Upper lobe of left lung (tissue), 6 donors: ENCODE measurements around the gene SP140. TPM values are rescaled to one million over a fixed set of nuclear protein-coding genes. Genes with fewer than 3 reads are reported as not detected.
"Not testable (repeated sequence)": the region's sequence is repeated elsewhere in the genome, so short reads cannot be mapped to it uniquely, and the experiment has no call there.

ENCODE experiments used
- ATAC-seq, 2 donors: fragments of 200-7000 bp; cut with Tn5 transposase; one replicate each; pipeline ENCODE4 v1.9.1; 2022; ENCODE audit warnings: mild to moderate bottlenecking in 2 of 2, moderate library complexity in 2 of 2; ENCODE audit not compliant: low FRiP score in 2 of 2
- DNase-seq, 2 donors: peaks; one replicate each; pipeline ENCODE4 v3.0.0-alpha.2; 2019 to 2020
- H3K27ac ChIP-seq, 4 donors: fragments of 200-600 bp; sonication (generic); one replicate each; pipeline ENCODE4 v1.5.1; 2016 to 2019
- H3K27me3 ChIP-seq, 4 donors: fragments of 200-600 bp; sonication (generic); one replicate each; pipeline ENCODE4 v1.5.1; 2017 to 2019
- H3K36me3 ChIP-seq, 4 donors: fragments of 200-600 bp; sonication (generic); one replicate each; pipeline ENCODE4 v1.5.1; 2016 to 2019
- H3K4me1 ChIP-seq, 4 donors: fragments of 200-600 bp; sonication (generic); one replicate each; pipeline ENCODE4 v1.5.1; 2018 to 2019
- H3K4me3 ChIP-seq, 4 donors: fragments of 200-600 bp; sonication (generic); one replicate each; pipeline ENCODE4 v1.5.1; 2017 to 2019; ENCODE audit warnings: mild to moderate bottlenecking in 2 of 4, moderate library complexity in 1 of 4
- H3K9me3 ChIP-seq, 4 donors: fragments of 200-600 bp; sonication (generic); one replicate each; pipeline ENCODE4 v1.5.1; 2018 to 2019
- CTCF ChIP-seq, 6 experiments: fragments of 450-650 bp in 4 of 6; fragments of 200-600 bp in 2 of 6; sonication (generic) in 2 of 6; IDR thresholded peaks; one replicate each; pipeline ENCODE4 v1.5.1; 2016 to 2019; ENCODE audit warnings: antibody characterized with exemption in 6 of 6
- EP300 ChIP-seq, 4 donors: sonication (generic); formaldehyde crosslinking; IDR thresholded peaks; one replicate each; pipeline ENCODE4 v1.5.1; 2017; ENCODE audit warnings: antibody characterized with exemption in 4 of 4, control low read depth in 2 of 4
- POLR2A ChIP-seq, 4 donors: fragments of 450-650 bp; IDR thresholded peaks; one replicate each; pipeline ENCODE4 v1.5.1; 2016 to 2017; ENCODE audit warnings: antibody characterized with exemption in 4 of 4, mild to moderate bottlenecking in 2 of 4
- POLR2AphosphoS5 ChIP-seq, 2 donors: sonication (generic); formaldehyde crosslinking; IDR thresholded peaks; one replicate each; pipeline ENCODE4 v1.5.1; 2017; ENCODE audit warnings: antibody characterized with exemption in 2 of 2
- WGBS, 2 donors: methylation state at CpG; one replicate each; pipeline ENCODE4 v1.1.5; 2017 to 2018; 5-methylcytosine and 5-hydroxymethylcytosine counted together
- total RNA-seq, 6 donors: library from RNA; depleted of rRNA in 4 of 6; stranded (reverse); fragments of >200 nt in 4 of 6; gene quantifications; one replicate each; pipeline versions ENCODE4 v1.1.0 to v1.2.1, GENCODE V29; 2016 to 2021
- donor health status: DM: no; HTN: no; CAD: no; lungs with moderate emphysema.
- donor health status: DM: no; HTN: yes; CAD: no; lungs with severe emphysema.

Gene SP140
- total RNA-seq, 6 donors from 2014 or later, result 5.1 to 15.7 (median 9.7) TPM

- Histone ChIP-seq H3K9me3 (no peaks in the 10 kb centered on the region), H3K27ac (peak overlapping the region in 1 of 4 donors; percentile 21), H3K4me1 (peaks cover 0 to 16% (median 7%) of the 10 kb centered on the region in 4 donors), H3K36me3 (peaks cover 0 to 8% (median 0%) of the 10 kb centered on the region in 4 donors), H3K4me3 (no peak overlapping the region), H3K27me3 (no peaks in the 10 kb centered on the region)
- 23 to 32% methylated on average over 3 of the region's 3 CpGs for WGBS, 2 donors
- ATAC-seq (no peak), DNase-seq (no peak)
- TF ChIP-seq EP300 (IDR thresholded peaks at IDR 0.05), result no peak
- no peak for TF ChIP-seq POLR2AphosphoS5 (IDR thresholded peaks at IDR 0.05)
- TF ChIP-seq POLR2A (IDR thresholded peaks at IDR 0.05), result no peak
- no peak for TF ChIP-seq CTCF (IDR thresholded peaks at IDR 0.05)
Measured at GRCh38 chr2:230335461-230335863, 109.9 kb downstream of the SP140 start.

GRCh38 chr2:230335864-230336506, 110.4 kb downstream of the SP140 start:
- peaks cover 0 to 12% (median 3%) of the 10 kb centered on the region in 4 donors for H3K4me1 ChIP-seq
- no peak overlapping the region for H3K4me3 ChIP-seq
- ATAC-seq, result no peak
- no peaks in the 10 kb centered on the region for H3K9me3 ChIP-seq
- no peaks in the 10 kb centered on the region for H3K27me3 ChIP-seq
- WGBS, 2 donors, result 67 to 73% methylated on average over 3 of the region's 3 CpGs
- H3K36me3 ChIP-seq, result peaks cover 0 to 8% (median 0%) of the 10 kb centered on the region in 4 donors
- peak overlapping the region in 1 of 4 donors; percentile 21 for H3K27ac ChIP-seq
- TF ChIP-seq POLR2AphosphoS5 (IDR thresholded peaks at IDR 0.05) (no peak), CTCF (IDR thresholded peaks at IDR 0.05) (no peak), EP300 (IDR thresholded peaks at IDR 0.05) (no peak), POLR2A (IDR thresholded peaks at IDR 0.05) (no peak)
- no peak for DNase-seq

GRCh38 chr2:230341936-230342528, 116.5 kb downstream of the SP140 start:
- H3K9me3 ChIP-seq, H3K36me3 ChIP-seq, H3K27me3 ChIP-seq, H3K4me1 ChIP-seq, H3K27ac ChIP-seq, H3K4me3 ChIP-seq, ATAC-seq: not testable (repeated sequence)
- DNase-seq, result peak in 1 of 2 donors; percentile 40
- WGBS, 2 donors, result 87 to 92% methylated on average over 30 to 31 of the region's 33 CpGs

- not testable (repeated sequence) for ATAC-seq, H3K9me3 ChIP-seq, H3K36me3 ChIP-seq, H3K27ac ChIP-seq, H3K27me3 ChIP-seq, DNase-seq, H3K4me1 ChIP-seq, H3K4me3 ChIP-seq
- 97 to 100% methylated on average over 2 of the region's 2 CpGs for WGBS, 2 donors
Measured at GRCh38 chr2:230343041-230343624, 117.6 kb downstream of the SP140 start.

GRCh38 chr2:230343747-230344146, 118.2 kb downstream of the SP140 start:
- H3K36me3 ChIP-seq, result no peaks in the 10 kb centered on the region
- 91 to 96% methylated on average over 1 of the region's 1 CpG for WGBS, 2 donors
- H3K4me3 ChIP-seq, result no peak overlapping the region
- no peak for TF ChIP-seq POLR2AphosphoS5 (IDR thresholded peaks at IDR 0.05)
- no peak for TF ChIP-seq CTCF (IDR thresholded peaks at IDR 0.05)
- no peak for TF ChIP-seq EP300 (IDR thresholded peaks at IDR 0.05)
- no peak for TF ChIP-seq POLR2A (IDR thresholded peaks at IDR 0.05)
- H3K27me3 ChIP-seq, result no peaks in the 10 kb centered on the region
- H3K4me1 ChIP-seq, result peaks cover 0 to 8% (median 3%) of the 10 kb centered on the region in 4 donors
- DNase-seq (no peak), ATAC-seq (no peak)
- no peak overlapping the region for H3K27ac ChIP-seq
- H3K9me3 ChIP-seq, result peaks cover 0 to 7% (median 2%) of the 10 kb centered on the region in 4 donors
